GM19463 (cell line): ENCODE measurements around the gene FCHSD2.

Experiments
- ATAC-seq: cut with Tn5 transposase; IDR thresholded peaks from one replicate; pipeline ENCODE4 v1.9.1; 2021; ENCODE audit warnings: mild to moderate bottlenecking, moderate library complexity; ENCODE audit not compliant: unreplicated experiment

FCHSD2 gene

DNA sequence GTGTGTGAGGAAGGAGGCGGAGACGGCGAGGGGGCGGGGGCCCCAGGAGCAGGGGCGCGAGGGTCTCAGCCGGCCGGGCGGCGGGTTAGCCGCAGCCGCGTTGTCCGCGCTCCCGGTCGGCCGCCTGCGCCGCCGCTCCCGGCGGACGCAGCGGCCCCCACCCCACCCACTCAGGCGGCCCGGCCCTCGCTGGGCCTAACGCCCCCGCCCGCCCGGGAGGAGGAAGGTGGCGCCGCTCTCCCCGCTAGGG is at the start of gene FCHSD2:
Gene FCHSD2 (minus strand): TSS at position 191 of the 250 bp plus-strand sequence. CDS start 441 bp downstream, outside the sequence.
- no peak for ATAC-seq

DNA sequence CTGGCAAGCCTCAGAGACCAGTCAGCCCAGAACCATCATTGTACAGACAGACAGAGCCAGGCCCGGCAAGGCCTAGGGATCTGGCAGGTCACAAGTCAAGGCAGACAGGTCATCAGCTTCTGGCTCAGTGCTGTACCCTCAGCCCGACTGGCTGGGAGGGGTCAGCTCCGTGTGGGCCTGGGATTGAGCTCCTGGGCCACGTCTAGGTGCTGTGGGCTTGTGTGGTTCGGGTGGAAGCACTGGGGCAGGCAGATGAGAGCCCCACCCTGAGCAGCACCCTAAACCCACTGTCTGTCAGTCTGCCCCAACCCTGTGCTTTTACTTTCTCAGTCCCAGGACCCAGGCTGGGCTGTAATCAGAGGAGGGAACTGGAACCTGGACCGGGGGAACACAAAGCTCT is 49.0 kb upstream of the FCHSD2 start:
- no peak for ATAC-seq

DNA sequence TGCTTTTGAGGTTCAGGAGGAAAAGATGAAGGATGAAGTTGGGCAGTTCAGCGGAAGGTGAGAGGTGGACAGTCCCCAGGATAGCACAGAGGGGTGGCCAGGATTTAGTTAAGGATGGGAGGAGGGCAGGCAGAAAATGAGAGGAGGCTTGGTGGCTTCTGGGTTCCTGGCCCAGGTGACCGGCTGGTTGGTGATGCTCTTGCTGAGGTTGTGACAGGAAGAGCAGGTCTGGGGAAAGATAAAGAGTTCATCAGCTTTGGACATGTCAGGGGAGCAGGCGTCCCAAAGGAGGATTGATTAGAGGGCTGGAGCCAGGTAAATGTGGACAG is 48.4 kb upstream of the FCHSD2 start:
- ATAC-seq, result no peak

DNA sequence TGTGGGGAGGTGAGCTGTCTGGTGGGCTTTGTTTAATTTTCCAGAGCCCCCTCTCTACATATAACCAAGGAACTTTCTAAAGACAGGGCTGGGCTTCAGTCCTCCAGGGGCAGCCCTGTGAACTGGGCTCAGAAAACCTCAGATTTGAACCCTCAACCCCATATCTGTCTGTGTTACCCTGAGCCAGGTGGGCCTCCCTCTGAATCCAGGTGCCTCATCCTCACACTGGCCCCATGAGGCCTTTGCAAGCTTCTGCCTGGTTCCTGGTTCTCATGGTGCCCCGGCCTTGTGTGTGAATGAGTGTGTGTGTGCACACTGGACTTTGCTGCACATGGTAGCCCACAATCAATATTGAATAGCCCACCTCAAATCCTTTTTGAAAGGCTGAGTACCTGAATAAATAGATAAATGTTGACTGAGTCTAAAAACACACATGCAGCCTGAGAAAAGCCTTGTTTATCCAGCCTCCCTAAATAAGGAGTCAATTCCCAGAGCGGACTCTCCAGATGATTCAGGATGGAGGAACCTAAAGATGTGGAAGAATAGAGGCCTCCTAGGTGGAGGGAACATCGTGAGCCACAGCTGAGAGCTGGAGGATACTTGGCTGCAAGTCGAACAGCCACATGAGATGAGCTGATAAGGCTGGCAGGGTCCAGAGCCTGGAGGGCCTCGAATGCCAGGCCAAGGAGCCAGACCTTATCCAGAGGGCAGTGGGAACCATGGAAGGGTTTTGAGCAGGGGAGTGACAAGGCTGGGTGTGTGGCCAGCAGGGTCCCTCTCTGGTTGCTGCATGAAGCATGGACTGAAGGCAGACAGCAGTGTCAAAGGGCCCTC is 47.8 kb upstream of the FCHSD2 start:
- no peak for ATAC-seq

DNA sequence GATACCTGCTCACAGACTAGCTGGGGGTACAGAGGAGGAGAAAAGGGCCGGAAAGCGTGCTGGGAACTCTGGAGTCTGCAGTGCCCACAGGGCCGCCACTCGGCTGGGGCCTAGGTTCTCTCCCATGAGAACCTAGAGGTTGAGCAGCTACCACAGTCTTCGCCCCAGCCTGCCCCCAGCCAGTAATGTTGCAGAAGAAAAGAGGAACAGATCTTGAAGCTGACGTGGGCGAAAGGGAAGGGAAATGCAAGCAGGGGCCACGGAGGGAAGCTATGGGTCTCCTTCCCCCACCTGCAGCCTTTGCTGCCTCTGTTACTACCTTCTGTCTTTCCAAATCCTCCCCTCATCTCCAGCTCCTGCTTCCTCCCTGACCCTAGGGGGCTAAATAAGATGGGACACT is 47.2 kb upstream of the FCHSD2 start:
- ATAC-seq, result peak; percentile 45

DNA sequence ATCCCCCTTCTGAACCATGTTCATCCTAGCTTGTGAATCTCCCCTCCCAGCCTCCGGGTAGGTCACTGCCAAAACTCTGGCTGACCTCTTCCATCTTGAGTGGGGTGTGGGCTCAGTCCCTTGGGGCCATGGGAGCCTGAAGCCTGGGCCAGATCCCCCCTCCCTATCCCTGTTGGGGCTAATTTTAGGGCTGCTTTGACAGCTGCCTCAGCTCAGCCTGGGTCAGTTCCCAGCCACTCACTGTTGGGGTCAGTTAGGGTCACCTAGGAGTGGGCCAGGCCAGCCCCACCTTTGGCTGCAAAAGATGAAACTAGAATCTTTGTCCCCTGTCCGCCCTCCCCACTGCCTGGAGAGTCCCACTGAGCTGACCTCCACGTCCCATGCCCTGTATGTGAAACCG is 46.2 kb upstream of the FCHSD2 start:
- ATAC-seq, result no peak

DNA sequence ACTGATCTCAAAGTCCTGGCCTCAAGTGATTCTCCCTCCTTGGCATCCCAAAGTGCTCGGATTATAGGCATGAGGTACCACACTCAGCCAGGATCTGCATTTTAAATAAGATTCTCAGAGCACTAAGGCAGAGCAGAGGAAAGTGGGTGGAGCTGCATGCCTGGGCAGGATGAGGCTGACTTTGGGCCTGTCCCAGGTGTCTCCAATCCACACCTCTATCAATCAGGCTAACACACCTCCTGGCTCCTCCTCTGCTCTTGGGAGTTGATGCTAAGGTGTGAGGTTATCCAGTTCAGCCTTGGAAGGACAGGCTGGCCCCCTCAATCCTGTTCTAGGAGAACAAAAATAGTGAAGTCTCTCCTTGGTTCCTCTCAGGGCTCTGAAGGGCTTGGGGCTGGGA is 45.7 kb upstream of the FCHSD2 start:
- no peak for ATAC-seq

DNA sequence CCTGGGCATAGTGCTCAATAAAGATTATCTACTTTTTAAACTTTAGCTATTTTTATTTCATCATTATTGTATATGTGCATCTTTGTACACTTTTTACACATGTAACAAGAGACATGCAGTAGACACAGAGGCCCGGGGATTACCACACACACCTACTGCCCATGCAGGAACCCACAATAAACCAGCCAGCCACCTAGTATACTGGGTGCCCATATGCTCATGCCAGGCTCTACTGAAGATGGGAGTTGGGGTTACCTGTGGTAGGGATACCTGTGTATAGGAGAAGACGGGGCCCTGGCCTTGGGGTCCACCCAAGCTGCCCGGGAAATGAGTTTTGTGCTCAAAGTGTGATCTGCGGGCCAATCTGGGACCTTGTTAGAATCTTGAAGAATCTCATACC is 44.8 kb upstream of the FCHSD2 start:
- no peak for ATAC-seq

DNA sequence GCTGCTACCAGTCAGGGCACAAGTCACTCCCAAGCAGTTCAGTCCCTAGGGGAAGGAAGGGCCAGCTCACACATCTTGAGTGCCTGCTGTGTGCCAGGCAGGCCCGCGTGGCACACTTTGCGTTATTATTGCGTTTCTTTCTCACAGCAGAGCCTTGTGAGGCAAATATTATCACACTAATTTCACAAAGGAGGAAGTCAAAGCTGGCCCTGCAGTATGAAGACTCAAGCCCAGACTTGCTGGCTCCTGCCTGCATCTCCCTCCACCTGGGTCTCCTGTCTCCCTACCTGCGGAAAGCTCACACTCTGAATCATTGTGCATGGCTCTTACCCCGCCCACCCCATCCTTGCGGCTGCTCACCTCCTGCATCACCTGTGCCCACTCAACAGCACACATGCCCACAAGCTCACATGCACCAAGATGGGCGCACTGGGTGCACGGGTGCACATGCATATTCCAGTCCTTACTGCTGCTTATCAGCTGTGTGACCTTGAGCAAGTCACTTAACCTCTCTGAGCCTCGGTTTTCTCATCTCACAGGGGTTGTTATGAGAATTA is 44.3 kb upstream of the FCHSD2 start:
- no peak for ATAC-seq

DNA sequence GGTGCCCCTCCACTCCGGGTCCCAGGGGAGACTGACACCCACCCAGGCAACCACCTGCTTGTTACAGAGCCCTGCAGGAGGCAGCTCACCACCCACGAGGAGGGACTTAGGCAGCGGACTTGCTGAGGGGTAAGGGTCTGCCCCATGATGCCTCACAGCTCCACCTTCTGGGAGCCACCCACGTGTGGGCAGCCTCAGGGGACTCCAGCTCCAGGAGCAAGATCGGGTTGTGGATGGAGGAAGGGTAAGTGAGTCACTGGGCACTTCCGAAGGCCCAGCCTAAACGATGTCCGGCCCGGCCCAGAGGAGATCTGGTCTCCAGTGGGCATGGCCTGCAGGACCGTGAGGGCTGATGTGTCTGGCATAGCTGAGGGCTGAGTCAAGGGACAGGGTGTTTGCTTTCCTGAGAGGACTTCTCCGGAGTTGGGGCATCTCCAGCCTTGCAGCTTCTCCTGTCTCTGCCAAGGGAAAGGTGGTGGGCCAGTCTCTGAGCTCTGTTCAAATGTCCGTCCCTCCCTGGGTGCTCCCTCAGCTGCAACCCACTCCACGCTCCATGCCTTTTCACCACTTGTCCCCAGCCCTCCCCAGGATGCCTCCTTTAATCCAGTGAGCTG is 43.7 kb upstream of the FCHSD2 start:
- no peak for ATAC-seq

DNA sequence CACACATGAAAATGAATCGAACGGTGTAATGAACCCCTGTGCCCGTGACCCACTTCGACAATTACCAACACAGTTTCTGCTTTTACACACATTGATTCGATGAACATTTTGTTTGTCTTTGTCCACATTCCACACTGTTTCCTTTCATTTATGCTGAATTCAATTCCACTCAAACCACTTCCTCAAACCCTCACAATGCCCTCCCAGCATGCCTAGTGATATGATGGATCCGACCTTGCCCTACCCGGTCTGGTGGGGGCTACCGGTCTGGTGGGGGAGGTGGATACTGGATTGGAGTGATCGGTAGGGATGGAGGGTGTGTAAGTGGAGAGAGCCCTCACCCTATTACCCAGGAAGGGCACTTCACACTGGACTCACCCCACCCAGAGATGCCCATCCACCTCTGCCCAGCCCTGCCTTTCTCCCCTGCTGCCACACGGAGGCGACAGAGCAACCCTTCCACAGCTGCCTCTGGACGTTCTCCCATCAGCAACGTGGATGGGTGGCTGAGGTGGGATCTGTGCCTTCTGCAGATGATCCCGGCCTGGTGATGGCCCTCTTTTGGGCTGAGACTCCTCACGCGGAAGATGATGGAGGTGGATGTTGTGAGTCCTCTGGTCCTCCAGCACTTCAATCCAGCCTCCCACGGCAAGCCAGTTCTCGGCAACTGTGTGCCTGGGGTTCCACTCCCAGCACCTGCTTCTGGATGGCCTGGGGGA is 43.0 kb upstream of the FCHSD2 start:
- ATAC-seq, result no peak

DNA sequence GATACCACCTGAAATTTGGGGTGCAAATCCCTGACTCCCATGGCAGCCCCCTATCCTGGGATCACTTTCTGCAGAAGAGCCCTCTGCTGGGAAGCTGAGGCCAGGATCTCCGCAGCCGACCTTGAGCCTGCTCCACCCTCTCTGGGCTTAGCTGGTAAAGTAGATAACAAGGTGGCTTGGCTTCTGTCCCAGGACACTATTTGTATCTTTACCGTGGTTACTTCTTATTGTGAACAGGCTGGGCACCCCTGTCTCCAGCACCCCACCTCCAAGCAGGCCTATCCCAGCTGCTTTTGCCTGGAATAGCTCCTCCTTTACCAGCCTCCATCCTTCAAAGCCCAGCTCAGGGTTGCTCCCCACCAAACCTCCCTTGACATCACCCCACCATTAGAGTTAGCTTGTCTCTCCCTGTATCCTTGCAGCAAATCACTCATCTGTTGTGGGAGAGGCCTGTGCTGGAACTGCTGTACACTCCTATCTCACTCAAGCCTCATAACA is 40.8 kb upstream of the FCHSD2 start:
- no peak for ATAC-seq

DNA sequence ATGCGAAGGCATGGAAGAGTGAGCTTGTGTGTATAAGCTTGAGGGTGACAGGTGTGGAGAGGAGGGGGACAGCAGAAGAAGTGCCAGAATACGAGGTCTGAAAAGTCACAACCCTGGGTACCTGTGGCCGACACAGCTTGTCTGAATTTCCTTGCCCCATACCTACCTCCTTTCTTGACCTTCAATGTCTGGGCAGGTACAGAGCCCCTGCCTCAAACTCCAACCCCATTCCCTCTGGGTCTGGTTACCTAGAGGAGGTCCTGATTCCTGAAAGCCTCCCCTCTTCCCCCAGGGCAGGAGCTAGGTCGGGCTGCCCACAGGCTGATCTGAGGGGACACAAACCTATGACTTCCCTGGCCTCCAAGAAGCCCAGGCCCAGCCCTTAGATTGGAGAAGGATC is 36.6 kb upstream of the FCHSD2 start:
- no peak for ATAC-seq

DNA sequence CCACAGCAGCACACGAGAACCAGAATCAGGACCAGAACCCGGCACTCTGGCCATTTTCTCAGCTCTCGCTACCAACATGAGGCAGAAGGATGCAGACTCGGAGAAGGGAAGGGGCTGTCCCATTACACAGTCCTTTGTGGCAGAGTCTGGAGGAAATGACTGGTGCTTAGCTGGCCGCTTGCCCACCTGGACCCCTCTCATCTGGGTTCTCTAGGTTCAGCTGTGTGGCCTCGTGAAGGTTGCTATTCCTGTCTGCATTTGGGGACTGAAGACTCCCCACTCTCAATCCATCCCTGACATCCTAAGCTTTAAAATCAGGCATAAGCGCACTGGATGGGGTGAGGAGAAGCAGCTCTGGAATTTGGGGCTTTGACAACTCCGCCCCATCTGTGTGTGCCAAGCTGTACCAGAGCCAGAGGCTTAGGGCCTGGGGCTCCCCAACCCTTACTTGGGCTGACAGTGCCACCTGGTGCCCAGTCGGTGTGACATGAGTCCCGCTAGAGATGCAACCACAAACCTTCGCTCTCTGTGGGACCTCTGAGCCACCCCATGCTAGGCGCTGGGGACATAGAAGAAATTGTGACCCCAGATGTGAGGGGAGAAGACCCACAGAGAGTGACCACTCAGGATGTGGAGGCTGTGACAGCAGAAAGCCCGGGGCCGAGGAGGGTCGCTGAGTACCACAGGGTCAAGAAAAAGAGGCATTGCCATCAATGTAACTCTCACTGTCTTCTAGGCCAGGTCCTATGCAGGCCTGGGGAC is 35.8 kb upstream of the FCHSD2 start:
- ATAC-seq, result no peak

DNA sequence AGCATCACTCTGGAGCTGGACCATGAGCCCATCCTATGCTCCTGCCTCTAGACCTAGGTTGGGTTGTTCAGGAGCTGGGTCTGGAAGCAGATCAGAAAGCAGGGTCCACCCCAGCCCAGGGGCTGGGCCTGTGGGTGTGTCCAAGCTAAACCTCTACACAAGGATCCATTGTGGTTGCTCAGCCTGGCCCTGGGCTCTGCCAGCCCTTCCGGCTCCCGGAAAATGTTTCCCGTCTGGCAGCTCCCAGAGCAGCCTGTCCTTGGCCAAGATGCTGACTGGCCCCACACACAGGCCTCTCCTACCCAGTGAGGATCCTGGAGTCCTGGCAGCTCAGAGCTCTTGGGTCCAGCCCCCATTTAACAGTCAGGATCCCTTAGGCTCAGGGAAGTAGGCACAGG is 35.3 kb upstream of the FCHSD2 start:
- ATAC-seq, result no peak

DNA sequence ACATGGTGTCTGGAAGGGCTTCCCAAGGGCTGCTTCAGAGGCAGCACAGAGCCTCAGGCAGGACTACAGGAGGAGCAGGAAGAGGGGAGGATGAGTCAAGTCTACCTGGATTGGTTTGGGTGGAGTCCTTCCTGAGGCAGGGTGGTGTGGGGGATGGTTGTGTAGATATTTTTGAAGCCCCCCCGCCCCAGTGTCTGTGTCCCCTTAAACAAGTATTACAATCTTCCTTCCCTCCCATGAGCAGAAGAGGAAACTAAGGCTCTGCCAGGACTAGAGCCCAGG is 34.7 kb upstream of the FCHSD2 start:
- no peak for ATAC-seq

DNA sequence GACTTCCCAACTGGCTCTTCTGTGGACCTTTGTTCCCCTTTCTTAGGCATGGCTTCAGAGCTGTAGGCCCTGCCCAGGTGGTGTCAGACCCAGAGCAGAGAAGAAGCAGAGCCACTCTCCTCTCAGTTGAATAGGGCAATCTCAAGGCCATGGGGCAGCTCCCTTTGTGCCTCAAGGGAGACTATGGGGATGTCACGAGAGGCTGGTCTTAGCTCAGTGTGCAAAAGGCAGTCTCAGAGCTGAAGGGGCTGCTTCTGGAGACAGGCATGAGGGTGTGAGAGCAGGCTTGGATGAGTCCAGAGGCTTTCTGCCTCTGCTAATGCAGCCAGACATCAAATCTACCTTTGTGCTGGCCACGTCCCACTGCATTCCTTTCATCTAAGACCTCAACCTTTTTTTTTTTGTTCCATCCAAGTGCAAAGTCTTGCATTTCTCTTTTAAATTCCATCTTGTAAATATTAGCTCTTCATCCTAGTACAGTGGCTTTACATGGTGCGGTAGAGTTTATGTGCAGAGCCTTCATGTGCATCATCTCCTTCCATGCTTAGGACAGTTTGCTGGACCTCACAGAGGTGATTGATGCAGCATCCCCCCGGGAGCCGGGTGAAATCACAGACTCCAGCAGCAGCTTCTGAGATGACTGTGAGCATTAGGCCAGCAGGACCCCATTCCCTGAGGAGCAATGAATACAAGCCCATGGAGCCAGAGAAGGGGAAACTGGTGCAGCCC is 34.2 kb upstream of the FCHSD2 start:
- no peak for ATAC-seq

DNA sequence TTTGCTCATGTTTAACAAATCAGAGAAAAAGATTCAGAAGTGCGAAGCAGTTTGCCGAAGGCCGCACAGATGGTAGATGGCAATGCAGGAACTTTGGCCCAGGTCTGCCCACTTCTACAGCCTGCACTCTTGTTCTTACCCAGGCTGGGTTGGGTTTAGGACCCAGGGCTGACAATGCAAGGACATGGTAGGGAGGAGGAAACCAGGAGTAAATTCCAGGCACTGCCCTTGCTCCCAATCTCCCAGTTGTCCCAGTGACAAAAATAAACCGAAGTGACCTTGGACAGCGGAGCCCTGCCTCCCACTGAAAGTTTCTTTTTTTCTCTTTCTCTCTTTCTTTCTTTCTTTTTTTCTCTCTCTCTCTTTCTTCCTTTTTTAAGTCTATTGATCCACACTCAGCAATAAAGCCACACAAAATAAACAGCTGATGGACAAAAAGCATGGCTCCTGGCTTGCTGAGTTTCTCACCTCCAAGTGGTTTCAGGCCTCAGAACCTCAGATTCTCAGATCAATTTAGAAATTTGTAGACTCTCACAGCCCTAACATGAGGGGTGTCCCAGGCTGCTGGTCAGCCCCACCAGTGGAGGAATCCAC is 33.5 kb upstream of the FCHSD2 start:
- no peak for ATAC-seq

DNA sequence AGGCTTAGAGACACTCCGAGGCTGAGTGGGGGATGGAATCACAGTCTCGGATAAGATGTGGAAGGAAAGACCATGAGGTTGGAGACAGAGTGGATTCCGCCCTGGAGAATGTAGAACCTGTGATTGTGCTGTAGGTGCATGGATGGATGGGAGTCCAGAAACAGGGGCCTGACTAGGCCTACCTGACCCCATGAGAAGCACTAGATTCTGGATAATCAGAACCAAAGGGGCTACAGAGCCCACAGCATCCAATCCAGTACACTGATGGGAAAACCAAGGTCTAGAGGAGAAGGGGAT is 32.3 kb upstream of the FCHSD2 start:
- no peak for ATAC-seq

DNA sequence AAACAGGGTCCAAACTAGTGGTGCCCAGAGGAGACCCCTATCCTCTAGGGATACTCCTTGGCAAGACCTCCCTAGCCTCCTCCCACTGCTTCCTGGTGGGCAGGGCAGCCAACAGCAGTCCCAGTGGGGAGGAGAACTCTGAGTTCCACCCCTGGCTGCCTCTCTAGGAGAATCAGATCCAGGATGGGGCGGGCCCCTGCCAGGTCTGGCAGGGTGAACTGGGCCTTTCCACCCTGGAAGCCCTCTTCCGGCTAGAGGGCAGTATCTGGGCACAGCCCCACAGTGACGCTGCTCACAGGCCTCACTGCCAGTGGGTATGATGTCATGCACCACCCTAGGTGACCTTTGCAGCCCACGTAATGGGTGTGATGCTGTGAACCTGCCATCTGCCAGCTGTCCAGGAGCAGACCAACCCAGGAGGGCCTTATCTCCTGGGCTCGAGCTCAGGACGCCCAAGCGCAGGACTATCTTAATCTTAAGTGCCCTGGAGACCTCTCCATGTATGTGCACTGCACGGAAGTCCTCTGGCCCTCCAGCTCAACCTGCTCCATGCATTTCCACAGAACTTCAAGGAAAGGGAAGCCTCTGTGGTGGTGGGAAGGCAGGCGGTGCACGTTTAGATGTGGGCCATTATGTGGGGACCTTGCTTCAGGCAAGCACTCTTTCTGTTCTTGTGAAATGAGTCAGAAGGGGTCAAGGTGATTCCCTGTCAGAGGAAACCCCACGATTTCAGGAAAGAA is 31.8 kb upstream of the FCHSD2 start:
- no peak for ATAC-seq
